ENCODE data around the gene MPDZ. TPM values are rescaled to one million over a fixed set of nuclear protein-coding genes. Genes with fewer than 3 reads are reported as not detected.
A peak's percentile ranks its signal among the peaks of the same experiment; 100 is the strongest.

MPDZ gene
- total RNA-seq, 1 donor from 2014 or later = 130 TPM

DNA sequence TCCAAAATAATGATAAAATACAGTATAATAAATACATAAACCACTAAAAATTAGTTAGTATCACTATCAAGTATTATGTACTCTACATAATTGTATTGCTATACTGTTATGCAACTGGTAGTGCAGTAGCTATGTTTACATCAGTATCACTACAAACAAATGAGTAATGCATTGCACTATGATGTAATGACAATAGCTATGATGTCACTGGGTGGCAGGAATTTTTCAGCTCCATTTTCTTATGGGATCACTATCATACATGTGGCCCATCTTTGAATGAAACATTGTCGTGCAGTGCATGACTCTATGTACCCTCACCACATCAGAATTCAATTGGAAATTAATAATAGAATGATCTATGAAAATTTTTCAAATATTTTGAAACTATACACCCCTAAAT is 201.3 kb downstream of the MPDZ start:
- no peak for DNase-seq

DNA sequence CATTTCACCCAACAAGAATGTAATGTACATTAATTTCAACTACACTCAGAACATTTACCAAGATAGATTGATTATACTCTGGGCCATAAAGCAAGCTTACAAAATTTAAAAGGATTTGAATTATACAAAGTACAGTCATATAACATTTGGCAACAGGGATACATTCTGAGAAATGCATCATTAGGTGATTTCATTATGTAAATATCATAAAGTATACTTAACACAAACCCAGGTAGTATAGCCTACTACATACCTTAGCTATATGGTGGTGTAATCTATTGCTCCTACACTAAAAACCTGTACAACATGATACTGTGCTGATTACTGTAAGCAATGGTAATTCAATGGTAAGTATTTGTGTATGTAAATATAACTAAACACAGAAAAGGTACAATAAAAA is 202.9 kb downstream of the MPDZ start:
- no peak for DNase-seq

- DNase-seq = no peak
Measured at GRCh38 chr9:13071921-13072320, 207.6 kb downstream of the MPDZ start.

- no peak for DNase-seq
Measured at GRCh38 chr9:13070612-13071595, 208.6 kb downstream of the MPDZ start.

DNA sequence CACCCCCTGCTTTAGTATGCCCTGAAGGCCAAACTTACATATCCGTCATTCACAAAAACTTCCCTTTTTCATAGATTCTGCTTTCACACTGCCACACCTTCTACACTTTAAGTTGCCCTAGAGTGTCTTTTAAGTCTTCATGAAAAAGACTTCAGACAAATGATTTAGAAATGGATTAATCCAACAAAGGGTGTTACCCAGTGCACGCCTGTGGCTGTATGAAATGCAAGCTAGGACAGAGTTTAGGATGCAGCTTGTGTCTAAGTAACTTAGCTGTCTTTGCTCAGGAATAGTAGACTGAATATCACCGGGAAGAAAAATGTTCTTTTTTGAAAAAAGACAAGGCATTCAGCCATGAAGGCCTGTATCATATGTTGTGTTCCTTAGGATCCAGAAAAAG is 210.0 kb downstream of the MPDZ start:
- no peak for DNase-seq

- peak; percentile 15 for DNase-seq
Measured at GRCh38 chr9:13064676-13065075, 214.8 kb downstream of the MPDZ start.

GRCh38 chr9:13063880-13064459 is 215.5 kb downstream of the MPDZ start:
- no peak for DNase-seq

DNA sequence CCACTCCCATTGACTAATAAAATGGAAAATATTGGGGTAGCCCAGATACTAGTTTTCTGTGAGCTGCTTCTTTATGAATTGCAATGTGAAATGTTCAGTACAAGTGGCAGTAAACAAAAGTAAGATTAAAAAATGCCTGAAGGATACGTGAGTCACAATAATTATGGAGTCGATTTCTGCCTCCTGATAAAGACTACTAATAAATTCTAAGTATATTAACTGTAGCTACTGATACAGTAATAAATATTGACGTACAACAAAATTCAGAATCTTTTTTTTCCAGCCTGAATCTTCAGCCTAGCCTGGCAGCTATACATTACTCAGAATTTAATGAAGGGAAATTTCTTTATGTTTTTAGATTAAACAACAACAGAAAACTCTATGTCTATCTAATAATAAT is 218.1 kb downstream of the MPDZ start:
- DNase-seq = no peak

All from dermis blood vessel endothelial cell (primary cell).